GM18505 (cell line): ENCODE data around the gene MMP12.
"Not testable (repeated sequence)": the region's sequence is repeated elsewhere in the genome, so short reads cannot be mapped to it uniquely, and the experiment has no call there.

Experiments used
- ATAC-seq: cut with Tn5 transposase; IDR thresholded peaks from one replicate; pipeline ENCODE4 v1.9.1; 2021; ENCODE audit not compliant: unreplicated experiment
- POLR2A ChIP-seq: IDR thresholded peaks from 4 replicates; pipeline ENCODE4 v1.6.1; 2011; ENCODE audit warnings: borderline replicate concordance; ENCODE audit not compliant: insufficient read depth, insufficient read length; ENCODE audit errors: extremely low read depth

MMP12 gene

DNA sequence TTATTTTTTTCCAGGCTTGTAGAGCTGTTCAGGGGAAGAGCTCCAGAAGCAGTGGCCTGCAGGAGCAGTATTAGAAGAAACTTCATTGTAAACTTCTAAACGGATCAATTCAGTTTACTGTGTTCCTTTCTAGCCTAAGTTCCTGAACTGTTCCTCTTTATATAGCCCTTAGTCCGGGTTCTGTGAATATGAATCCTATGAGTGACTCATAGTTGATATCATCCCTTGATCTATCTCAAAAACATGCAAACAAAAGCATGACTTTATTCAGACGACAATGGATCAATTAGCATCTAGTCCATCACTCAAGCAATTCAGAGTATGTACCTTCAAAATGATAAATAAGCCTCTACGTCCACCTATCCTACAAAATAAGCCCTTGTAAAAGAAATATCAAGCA, at the start of gene MMP12:
Gene MMP12 (minus strand): TSS at position 131 of the 400 bp plus-strand sequence. CDS start 45 bp downstream, at position 86.
- TF ChIP-seq POLR2A, result no peak

DNA sequence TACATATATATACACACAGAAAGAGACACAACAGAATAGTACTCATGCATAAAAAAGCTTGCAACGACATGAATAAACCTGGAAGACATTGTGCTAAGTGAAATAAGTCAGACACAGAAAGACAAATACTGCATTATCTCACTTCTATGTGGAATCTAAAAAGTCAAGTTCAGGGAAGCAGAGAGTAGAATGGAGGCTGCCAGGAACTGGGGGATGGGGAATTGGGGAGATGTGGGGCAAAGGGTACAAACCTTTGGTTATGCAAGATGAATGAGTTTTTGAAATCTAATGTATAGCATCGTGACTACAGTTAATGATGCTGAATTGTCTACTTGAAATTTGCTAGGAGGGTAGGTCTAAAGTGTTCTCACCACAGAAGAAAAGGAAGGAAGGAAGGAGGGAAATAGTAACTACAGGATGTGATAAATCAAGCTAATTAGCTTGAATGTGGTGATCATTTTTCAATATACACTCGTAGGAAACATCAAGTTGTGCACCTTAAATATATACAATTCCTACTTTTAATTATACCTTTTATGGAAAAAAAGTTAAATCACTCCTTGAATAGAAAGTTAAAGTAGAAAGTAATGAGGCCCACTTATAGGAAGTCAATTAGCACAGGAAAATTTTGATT, 46.9 kb upstream of the MMP12 start:
- TF ChIP-seq POLR2A, result no peak

More for the DNA sequence above, at the start of gene MMP12:
- ATAC-seq, result no peak

DNA sequence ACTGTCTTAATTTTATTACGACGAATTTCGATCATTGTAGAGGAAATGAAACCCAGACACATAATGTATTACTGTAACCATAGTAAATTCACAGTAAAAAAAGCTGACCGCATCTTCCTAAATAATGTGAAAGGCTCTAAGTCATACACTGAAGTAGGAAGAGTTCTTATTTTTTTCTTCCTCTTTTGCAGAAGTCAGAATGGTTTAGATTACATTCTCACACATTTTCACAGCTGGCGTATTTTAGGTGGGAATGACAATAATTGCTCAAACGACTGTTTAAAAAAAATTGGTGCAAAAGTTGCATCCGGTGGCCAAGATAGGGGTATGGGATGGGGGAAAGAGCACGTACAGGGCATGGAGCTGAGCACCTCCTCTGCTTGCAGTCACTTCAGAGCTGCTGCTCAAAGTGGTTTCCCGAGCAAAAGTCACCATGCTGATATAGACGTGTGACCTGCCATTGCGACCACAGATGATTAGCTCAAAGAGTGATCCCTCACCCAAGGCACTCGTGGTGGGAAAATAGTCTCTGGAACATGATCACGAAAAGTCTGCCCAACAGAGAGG, 45.4 kb upstream of the MMP12 start:
- no peak for TF ChIP-seq POLR2A
- peak; percentile 83 for ATAC-seq

More for the DNA sequence above, 46.9 kb upstream of the MMP12 start:
- no peak for ATAC-seq

DNA sequence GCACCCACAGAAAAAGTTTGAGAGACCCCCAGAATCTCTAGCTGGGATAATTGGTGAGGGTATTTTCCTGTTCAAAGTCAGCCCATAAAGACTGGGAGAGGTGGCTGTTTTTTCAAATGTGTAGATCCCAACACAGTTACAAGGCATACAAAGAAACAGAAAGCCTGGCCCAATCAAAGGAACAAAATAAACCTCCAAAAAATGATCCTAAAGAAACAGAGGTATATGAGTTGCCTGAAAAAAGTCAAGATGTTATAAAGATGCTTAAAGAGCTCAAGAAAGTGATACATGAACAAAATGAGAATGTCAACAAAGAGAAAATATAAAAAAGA, 40.2 kb upstream of the MMP12 start:
- no peak for ATAC-seq

DNA sequence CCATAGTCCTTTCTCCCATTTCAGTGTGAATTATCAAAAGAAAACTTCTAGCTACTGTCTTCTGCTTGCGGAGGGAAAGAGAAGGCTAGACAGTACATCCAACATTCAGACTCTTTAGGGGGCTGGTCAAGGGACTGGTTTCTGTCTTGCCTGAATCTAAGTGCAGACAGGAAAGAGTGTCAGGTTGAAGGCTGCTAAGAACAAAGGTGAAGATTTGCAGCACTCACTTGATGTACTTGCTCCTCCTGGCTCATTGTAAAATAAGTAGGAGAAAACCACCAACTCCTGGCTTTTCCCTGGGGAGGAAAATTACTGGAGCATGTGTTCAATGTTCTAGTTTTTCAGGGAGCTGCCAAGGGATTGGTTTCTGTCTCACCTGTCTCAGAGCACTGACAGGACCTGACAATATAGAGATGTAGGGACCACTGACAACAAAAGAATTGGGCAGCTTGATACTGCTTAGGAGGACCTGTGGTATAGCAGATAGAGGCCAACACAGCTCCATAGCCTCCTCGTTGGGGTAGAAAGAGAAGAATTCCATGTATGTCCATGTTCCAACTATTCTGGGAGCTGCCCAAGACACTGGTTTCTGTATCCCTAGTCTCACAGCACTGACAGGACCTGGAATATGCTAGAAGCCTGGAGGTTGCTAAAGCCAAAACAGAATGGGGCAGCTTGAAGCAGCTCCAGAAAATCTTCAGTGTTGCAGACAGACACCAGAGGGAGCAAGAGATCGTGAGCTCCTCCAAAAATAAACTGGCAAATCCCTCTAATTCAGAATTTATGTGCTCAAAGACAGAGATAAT, 39.7 kb upstream of the MMP12 start:
- peak; percentile 59 for ATAC-seq
- no peak for TF ChIP-seq POLR2A

More for the DNA sequence above, 40.2 kb upstream of the MMP12 start:
- TF ChIP-seq POLR2A, result no peak

DNA sequence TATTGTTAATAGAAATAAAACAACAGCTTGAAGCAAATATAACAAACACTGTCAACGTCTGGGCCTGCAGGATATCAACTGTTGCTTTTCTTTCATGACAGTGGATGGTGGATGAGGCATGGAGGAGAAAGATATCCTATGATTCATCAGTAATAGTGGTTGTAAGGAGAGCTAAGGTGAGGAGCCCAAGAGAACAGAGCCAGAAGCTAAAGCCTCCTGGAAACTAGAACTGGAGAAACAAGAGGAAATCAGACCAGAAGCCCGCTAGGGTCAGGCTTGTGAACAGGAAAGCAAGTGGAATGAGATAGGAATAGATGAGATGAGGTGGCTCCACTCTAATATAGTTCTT, 37.7 kb upstream of the MMP12 start:
- TF ChIP-seq POLR2A, result no peak
- ATAC-seq, result no peak

DNA sequence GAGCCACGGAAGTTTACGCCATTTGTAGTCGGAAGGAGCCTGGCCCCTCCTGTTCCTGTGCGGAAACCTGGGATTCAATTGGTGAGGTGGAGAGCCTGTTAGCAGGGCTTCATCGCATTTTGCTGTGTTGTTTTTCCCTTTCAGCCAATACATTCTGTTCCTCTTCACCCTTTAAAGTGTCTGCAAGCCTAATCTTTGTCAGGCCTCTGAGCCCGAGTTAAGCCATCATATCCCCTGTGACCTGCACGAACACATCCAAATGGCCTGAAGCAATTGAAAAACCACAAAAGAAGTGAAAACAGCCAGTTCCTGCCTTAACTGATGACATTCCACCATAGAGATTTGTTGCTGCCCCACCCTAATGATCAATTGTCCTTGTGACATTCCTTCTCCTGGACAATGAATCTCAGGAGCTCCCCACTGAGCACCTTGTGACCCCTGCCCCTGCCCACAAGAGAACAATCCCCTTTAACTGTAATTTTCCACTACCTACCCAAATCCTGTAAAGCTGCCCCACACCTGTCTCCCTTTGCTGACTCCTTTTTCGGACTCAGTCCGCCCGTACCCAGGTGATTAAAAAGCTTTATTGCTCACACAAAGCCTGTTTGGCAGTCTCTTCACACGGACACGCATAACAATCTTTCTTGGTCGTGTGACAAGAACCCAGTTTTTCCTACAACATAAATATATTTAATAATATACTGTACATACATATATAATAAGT, 37.1 kb upstream of the MMP12 start:
- ATAC-seq, result no peak
- TF ChIP-seq POLR2A, result no peak

DNA sequence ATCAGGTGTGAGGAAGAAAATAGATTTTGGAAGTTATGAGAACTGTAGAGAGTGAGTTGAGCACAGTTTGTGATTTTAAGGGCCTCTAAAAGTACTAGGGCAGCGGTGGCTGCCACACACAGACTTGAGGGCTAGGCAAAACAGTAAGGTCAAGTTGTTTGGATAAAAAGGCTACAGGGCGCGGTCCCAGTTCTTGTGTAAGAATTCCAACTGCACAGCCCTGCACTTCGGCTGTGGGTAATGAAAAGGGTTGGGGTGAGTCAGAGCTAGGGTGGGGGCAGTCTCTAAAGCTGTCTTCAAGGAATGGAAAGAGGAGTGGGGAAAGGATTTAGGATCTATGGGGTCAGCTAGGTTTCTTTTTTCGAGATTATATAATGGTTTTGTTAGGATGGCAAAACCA, 31.1 kb upstream of the MMP12 start:
- ATAC-seq, result not testable (repeated sequence)

DNA sequence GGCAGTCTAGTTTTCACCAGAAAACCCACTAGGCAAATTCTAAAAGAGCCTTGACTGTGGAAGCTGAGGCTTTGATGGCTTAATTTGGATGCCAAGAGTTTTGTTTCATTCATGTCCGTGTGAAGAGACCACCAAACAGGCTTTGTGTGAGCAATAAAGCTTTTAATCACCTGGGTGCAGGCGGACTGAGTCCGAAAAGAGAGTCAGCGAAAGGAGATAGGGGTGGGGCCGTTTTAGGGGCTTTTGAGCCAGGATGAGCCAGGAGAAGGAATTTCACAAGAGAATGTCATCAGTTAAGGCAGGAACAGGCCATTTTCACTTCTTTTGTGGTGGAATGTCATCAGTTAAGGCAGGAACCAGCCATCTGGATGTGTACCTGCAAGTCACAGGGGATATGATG, 29.1 kb upstream of the MMP12 start:
- not testable (repeated sequence) for ATAC-seq

DNA sequence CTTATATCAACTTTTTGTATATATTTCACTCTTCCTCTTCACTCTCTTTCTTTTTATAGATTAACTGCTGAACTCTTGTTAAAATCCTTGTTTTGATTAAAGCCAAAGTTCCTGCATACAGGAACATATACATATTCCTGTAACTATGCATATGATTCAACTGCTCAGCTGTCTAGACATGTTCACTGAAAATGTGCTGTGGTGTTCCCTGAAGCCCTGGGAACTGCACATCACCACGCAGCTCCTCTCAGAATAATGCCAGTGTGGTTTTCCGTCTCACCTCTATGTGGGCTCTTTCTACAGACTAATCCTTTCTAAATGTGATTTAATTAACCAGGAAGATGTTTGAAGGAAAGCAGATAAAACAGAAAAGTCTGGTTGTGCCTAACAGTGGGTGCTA, 25.6 kb upstream of the MMP12 start:
- no peak for ATAC-seq
- TF ChIP-seq POLR2A, result no peak

DNA sequence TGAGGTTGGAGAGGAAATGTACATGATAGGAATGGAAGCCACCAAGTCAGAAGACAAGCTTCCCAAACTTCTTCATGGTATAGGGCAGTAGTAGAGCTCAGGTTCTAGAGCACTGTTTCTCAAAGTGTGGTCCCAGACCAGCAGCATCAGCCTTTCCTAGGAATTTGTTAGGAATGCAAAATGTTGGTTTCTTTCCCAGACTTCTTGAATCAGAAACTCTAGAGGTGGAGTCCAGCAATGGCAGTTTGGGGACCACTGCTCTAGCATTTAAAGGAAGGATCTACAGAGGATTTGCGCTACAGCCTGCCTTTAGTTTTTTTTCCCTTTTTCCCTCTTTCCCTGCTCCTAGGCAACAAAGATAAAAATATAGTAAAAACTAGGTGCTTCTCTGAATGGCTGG, 17.0 kb upstream of the MMP12 start:
- no peak for ATAC-seq

DNA sequence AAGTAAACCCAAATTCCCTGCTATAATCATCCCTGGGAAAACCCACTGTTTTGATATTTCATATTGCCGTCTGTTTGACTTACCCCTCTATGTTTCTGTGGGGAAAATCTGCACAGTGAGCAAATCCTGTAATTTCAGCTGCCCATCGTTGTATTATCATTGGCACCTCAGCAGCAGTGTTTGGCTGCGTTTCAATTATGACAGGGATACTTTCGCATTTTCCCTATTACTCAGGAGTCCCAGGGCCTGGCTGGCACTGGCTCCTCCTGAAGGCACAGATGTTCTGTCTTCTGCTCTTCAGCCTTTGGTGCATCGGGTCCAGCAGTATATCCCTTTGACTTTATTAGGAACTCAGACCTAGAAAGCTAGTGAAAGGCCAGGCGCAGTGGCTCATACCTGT, 12.2 kb upstream of the MMP12 start:
- TF ChIP-seq POLR2A, result no peak
- ATAC-seq, result no peak

More for the DNA sequence above, 17.0 kb upstream of the MMP12 start:
- no peak for TF ChIP-seq POLR2A

DNA sequence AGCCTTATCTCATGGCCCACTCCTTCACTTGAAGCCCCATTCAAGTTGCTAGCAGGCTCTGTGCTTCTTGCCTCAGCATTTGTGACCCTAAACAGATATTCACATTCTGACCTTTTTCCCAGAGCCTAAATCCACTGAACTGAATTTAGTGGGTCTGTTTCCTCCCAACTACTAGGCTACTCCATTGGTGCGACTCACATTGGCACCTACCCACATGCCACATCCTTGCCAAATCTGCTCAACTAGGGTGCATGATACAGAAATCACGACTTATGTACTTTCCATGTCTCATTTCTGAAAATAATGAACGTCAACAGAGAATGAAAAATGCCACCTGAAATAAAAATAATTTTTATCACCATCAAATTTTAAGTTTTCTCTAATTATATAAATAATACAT, 8.4 kb upstream of the MMP12 start:
- TF ChIP-seq POLR2A, result no peak
- no peak for ATAC-seq
